HepG2 (cell line): ENCODE measurements around the gene RAC3. TPM values are rescaled to one million over a fixed set of nuclear protein-coding genes. Genes with fewer than 3 reads are reported as not detected.

Experiments
- ARHGAP35 ChIP-seq: sonication (generic); formaldehyde crosslinking; IDR thresholded peaks from 2 replicates; pipeline ENCODE4 v1.9.0; 2022; ENCODE audit warnings: mild to moderate bottlenecking, inconsistent platforms, moderate library complexity, missing genetic modification reagents, borderline replicate concordance
- GABPB1 ChIP-seq: IDR thresholded peaks from 2 replicates; pipeline ENCODE4 v1.6.1; 2016; ENCODE audit warnings: mild to moderate bottlenecking, missing genetic modification reagents, moderate library complexity, missing compliant biosample characterization
- HNRNPH1 ChIP-seq: fragments of 200-400 bp; formaldehyde crosslinking; optimal IDR thresholded peaks from 2 replicates; pipeline ENCODE3; 2017; ENCODE audit warnings: mild to moderate bottlenecking, low read depth, low read length
- NCOA1 ChIP-seq: sonication (generic); formaldehyde crosslinking; IDR thresholded peaks from 2 replicates; pipeline ENCODE4 v1.9.0; 2021; ENCODE audit warnings: missing genetic modification reagents
- SIN3B ChIP-seq: fragments of 150-350 bp; IDR thresholded peaks from 2 replicates; pipeline ENCODE4 v1.6.1; 2014; ENCODE audit warnings: low read length
- SRF ChIP-seq: IDR thresholded peaks from 2 replicates; pipeline ENCODE4 v1.6.1; 2011; ENCODE audit warnings: mild to moderate bottlenecking, low read depth, low read length, moderate library complexity
- TAF1 ChIP-seq: sonication (generic); formaldehyde crosslinking; IDR thresholded peaks from 2 replicates; pipeline ENCODE4 v1.4.0; 2020; ENCODE audit warnings: missing genetic modification reagents
- TBL1XR1 ChIP-seq: fragments of 150-350 bp; IDR thresholded peaks from 2 replicates; pipeline ENCODE4 v1.6.1; 2014; ENCODE audit warnings: borderline replicate concordance, low read length; ENCODE audit not compliant: partially characterized antibody
- TGIF2 ChIP-seq: IDR thresholded peaks from 2 replicates; pipeline ENCODE4 v1.6.1; 2016; ENCODE audit warnings: control low read depth, missing compliant biosample characterization
- ZC3H13 ChIP-seq: sonication (generic); formaldehyde crosslinking; IDR thresholded peaks from 2 replicates; pipeline ENCODE4 v1.8.1; 2023; ENCODE audit warnings: mild to moderate bottlenecking, missing genetic modification reagents, moderate library complexity
- ZMYM2 ChIP-seq: sonication (generic); formaldehyde crosslinking; IDR thresholded peaks from 2 replicates; pipeline ENCODE4 v1.8.0; 2022; ENCODE audit warnings: mild to moderate bottlenecking, missing genetic modification reagents
- ZNF441 ChIP-seq: sonication (generic); formaldehyde crosslinking; IDR thresholded peaks from 2 replicates; pipeline ENCODE4 v1.7.0; 2021; ENCODE audit warnings: missing genetic modification reagents, borderline replicate concordance
- ZNF451 ChIP-seq: sonication (generic); formaldehyde crosslinking; IDR thresholded peaks from 2 replicates; pipeline ENCODE4 v1.5.0; 2020; ENCODE audit warnings: mild to moderate bottlenecking, missing genetic modification reagents
- ZNF605 ChIP-seq: sonication (generic); formaldehyde crosslinking; IDR thresholded peaks from 2 replicates; pipeline ENCODE4 v1.8.0; 2022; ENCODE audit warnings: mild to moderate bottlenecking, missing genetic modification reagents
- ZNF720 ChIP-seq: sonication (generic); formaldehyde crosslinking; IDR thresholded peaks from 2 replicates; pipeline ENCODE4 v1.4.0; 2020; ENCODE audit warnings: missing genetic modification reagents
- ZNF737 ChIP-seq: sonication (generic); formaldehyde crosslinking; IDR thresholded peaks from 2 replicates; pipeline ENCODE4 v1.5.0; 2020; ENCODE audit warnings: missing genetic modification reagents, mild to moderate bottlenecking, borderline replicate concordance
- ZSCAN30 ChIP-seq: sonication (generic); formaldehyde crosslinking; IDR thresholded peaks from 2 replicates; pipeline ENCODE4 v1.5.0; 2020; ENCODE audit warnings: mild to moderate bottlenecking, missing genetic modification reagents
- polyA plus RNA-seq, 8 experiments: library from polyadenylated mRNA; depleted of rRNA in 3 of 8; stranded (reverse) in 7 of 8; unstranded in 1 of 8; fragments of >200 nt; fragmentation: Illumina TruSeq in 4 of 8; extraction: Trizol in 4 of 8; gene quantifications; 2 replicates each; pipeline versions ENCODE4 v1.2.1 to v1.2.3, GENCODE V29; 2011 to 2016; ENCODE audit warnings: low read depth in 4 of 8, missing spikeins in 1 of 8, mixed read lengths in 1 of 8; ENCODE audit not compliant: insufficient read depth in 1 of 8
- total RNA-seq, 5 experiments: library from RNA; depleted of rRNA; stranded (reverse); fragments of >200 nt; fragmentation: Illumina TruSeq; extraction: Trizol; gene quantifications; 2 replicates each; pipeline ENCODE4 v1.2.3, GENCODE V29; 2016; ENCODE audit warnings: low read depth in 1 of 5
- TF ChIP-seq, protein P1 (sequence below), 2 experiments: IDR thresholded peaks; 2 replicates each; pipeline ENCODE4 v1.6.1; 2011 to 2012; ENCODE audit warnings: low read length in 2 of 2, borderline replicate concordance in 1 of 2, low read depth in 1 of 2, mild to moderate bottlenecking in 1 of 2, moderate library complexity in 1 of 2
- TF ChIP-seq, protein P2 (sequence below): sonication (generic); formaldehyde crosslinking; IDR thresholded peaks from 2 replicates; pipeline ENCODE4 v1.8.0; 2022; ENCODE audit warnings: mild to moderate bottlenecking, missing genetic modification reagents; ENCODE audit not compliant: insufficient replicate concordance
- TF ChIP-seq, protein P3 (sequence below): sonication (generic); formaldehyde crosslinking; IDR thresholded peaks from 2 replicates; pipeline ENCODE4 v1.5.0; 2020; ENCODE audit warnings: missing genetic modification reagents, mild to moderate bottlenecking, borderline replicate concordance
- TF ChIP-seq, protein P4 (sequence below): sonication (generic); formaldehyde crosslinking; IDR thresholded peaks from 2 replicates; pipeline ENCODE4 v1.4.0; 2020; ENCODE audit warnings: mild to moderate bottlenecking, low read depth, missing genetic modification reagents

The RAC3 gene
- total and polyA plus RNA-seq, 2 of the 13 experiments (the other 11 are each of a cell fraction or from before 2014, with no cell fraction given) = 10.5 to 21.3 TPM

DNA sequence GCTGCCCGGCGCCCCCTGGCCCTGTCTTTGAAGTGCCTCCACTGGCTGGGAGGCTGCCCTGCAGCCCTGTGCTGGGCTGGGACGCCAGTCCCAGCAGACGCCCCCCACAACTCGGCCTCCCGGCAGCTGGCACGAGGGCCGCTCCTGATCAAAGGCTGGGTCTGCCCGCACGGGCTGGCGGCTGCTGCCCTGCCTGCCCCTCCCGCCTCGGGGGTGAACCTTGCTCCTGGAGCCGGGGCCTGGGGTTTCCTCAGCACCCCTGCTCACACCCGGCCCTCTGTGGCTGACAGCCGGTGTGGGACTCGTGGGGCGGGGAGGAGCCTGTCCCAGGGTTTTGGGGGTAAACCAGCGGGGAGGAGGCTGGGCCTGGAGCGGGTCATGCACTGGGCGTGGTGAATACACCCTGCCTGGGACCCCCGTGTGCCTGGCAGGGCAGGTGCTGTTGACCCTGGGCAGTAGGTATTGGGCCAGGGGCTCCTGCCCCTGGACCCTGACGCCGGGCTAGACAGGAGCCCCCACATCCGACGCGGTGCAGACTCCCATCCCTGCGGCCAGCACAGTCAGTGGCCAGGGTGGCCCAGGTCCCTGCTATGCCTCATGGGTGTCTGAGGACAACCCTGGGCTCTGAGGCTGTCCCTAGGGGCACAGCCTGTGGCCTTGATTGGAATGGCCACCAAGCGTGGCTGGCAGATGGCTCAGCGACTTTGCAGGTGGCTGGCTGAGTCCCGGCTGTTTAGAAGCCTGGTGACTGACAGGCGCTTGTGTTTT, 30.5 kb upstream of the RAC3 start (continued):
- TF ChIP-seq TAF1 (CRISPR knock-in tag) (peak; percentile 58; the same call in 1 of the 2 replicates), ZNF605 (peak; percentile 87), ARHGAP35 (CRISPR knock-in tag) (peak; percentile 78), ZC3H13 (CRISPR knock-in tag) (peak; percentile 81), TGIF2 (CRISPR knock-in tag) (peak; percentile 96), ZNF441 (CRISPR knock-in tag) (no peak; the same call in 1 of the 2 replicates), SRF (no peak), ZSCAN30 (no peak), ZNF451 (CRISPR knock-in tag) (no peak; the same call in 1 of the 2 replicates), TBL1XR1 (no peak), HNRNPH1 (no peak), ZNF737 (CRISPR knock-in tag) (peak; percentile 84; the same call in 1 of the 2 replicates), ZMYM2 (CRISPR knock-in tag) (peak; percentile 71; the same call in 1 of the 2 replicates), GABPB1 (CRISPR knock-in tag) (peak; percentile 85), ZNF720 (CRISPR knock-in tag) (peak; percentile 77; the same call in 1 of the 2 replicates), SIN3B (no peak), NCOA1 (peak; percentile 98)
- TF ChIP-seq, protein P1, sequence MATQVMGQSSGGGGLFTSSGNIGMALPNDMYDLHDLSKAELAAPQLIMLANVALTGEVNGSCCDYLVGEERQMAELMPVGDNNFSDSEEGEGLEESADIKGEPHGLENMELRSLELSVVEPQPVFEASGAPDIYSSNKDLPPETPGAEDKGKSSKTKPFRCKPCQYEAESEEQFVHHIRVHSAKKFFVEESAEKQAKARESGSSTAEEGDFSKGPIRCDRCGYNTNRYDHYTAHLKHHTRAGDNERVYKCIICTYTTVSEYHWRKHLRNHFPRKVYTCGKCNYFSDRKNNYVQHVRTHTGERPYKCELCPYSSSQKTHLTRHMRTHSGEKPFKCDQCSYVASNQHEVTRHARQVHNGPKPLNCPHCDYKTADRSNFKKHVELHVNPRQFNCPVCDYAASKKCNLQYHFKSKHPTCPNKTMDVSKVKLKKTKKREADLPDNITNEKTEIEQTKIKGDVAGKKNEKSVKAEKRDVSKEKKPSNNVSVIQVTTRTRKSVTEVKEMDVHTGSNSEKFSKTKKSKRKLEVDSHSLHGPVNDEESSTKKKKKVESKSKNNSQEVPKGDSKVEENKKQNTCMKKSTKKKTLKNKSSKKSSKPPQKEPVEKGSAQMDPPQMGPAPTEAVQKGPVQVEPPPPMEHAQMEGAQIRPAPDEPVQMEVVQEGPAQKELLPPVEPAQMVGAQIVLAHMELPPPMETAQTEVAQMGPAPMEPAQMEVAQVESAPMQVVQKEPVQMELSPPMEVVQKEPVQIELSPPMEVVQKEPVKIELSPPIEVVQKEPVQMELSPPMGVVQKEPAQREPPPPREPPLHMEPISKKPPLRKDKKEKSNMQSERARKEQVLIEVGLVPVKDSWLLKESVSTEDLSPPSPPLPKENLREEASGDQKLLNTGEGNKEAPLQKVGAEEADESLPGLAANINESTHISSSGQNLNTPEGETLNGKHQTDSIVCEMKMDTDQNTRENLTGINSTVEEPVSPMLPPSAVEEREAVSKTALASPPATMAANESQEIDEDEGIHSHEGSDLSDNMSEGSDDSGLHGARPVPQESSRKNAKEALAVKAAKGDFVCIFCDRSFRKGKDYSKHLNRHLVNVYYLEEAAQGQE (IDR thresholded peaks at IDR 0.05; ENCODE audit: borderline replicate concordance in 1 of 2, low read depth in 1 of 2, low read length in 2 of 2) = peak in 1 of 2 experiments; percentile 56; a peak in 2 of 4 replicates
- TF ChIP-seq, protein P2, sequence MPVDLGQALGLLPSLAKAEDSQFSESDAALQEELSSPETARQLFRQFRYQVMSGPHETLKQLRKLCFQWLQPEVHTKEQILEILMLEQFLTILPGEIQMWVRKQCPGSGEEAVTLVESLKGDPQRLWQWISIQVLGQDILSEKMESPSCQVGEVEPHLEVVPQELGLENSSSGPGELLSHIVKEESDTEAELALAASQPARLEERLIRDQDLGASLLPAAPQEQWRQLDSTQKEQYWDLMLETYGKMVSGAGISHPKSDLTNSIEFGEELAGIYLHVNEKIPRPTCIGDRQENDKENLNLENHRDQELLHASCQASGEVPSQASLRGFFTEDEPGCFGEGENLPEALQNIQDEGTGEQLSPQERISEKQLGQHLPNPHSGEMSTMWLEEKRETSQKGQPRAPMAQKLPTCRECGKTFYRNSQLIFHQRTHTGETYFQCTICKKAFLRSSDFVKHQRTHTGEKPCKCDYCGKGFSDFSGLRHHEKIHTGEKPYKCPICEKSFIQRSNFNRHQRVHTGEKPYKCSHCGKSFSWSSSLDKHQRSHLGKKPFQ = peak; percentile 74
- TF ChIP-seq, protein P3, sequence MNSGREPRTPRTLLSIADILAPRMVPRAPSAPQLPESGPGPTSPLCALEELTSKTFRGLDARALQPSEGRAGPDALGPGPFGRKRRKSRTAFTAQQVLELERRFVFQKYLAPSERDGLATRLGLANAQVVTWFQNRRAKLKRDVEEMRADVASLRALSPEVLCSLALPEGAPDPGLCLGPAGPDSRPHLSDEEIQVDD (CRISPR knock-in tag) = no peak
- TF ChIP-seq, protein P4, sequence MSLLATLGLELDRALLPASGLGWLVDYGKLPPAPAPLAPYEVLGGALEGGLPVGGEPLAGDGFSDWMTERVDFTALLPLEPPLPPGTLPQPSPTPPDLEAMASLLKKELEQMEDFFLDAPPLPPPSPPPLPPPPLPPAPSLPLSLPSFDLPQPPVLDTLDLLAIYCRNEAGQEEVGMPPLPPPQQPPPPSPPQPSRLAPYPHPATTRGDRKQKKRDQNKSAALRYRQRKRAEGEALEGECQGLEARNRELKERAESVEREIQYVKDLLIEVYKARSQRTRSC (CRISPR knock-in tag) = no peak; the same call in 1 of the 2 replicates
